HG03103 (cell line): ENCODE results near the gene RABGAP1L.
"Not testable (repeated sequence)": the region's sequence is repeated elsewhere in the genome, so short reads cannot be mapped to it uniquely, and the experiment has no call there.

Experiments
- ATAC-seq: cut with Tn5 transposase; IDR thresholded peaks from one replicate; pipeline ENCODE4 v1.9.1; 2021; ENCODE audit warnings: low read depth; ENCODE audit not compliant: unreplicated experiment

Gene RABGAP1L

GRCh38 chr1:174895610-174896009, 736.3 kb downstream of the RABGAP1L start:
- not testable (repeated sequence) for ATAC-seq

DNA sequence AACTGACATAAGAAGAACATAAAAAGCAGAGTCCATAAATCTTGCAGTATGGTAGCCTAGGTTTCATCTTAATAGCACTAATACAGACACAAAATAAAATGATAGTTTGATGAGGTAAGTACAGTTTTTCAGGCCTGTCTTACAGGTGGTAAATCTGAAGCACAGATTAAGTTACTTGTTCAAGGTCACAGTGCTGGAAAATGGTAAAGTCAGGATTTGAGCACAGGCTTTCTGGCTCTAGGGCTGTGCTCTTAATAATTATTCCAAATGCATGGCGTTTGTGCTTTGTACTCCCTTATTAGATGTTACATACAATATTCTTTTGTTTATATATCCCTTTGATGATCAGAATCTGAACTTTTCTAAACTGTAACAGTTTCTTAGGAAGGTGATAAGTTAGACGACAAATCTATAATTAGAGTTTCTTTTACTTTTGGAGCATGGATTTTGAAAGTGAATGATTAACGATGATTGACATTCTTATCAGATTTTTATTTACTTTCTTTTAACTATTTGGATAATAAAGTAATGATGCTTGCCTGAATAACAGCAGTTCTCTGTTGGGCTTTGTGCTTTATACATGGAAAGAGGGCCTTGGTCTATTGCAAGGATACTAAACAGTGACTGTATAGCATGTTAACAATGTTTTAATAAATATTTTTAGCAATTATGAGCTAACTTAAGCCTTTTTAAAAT, 738.9 kb downstream of the RABGAP1L start:
- no peak for ATAC-seq

GRCh38 chr1:174900317-174900716, 741.0 kb downstream of the RABGAP1L start:
- no peak for ATAC-seq

GRCh38 chr1:174902531-174903099, 743.3 kb downstream of the RABGAP1L start:
- ATAC-seq, result no peak

- no peak for ATAC-seq
Measured at GRCh38 chr1:174911606-174912005, 752.3 kb downstream of the RABGAP1L start.

- ATAC-seq, result no peak
Measured at GRCh38 chr1:174912264-174912663, 752.9 kb downstream of the RABGAP1L start.

GRCh38 chr1:174913225-174913903, 754.0 kb downstream of the RABGAP1L start:
- no peak for ATAC-seq

- ATAC-seq, result no peak
Measured at GRCh38 chr1:174914991-174915390, 755.7 kb downstream of the RABGAP1L start.

DNA sequence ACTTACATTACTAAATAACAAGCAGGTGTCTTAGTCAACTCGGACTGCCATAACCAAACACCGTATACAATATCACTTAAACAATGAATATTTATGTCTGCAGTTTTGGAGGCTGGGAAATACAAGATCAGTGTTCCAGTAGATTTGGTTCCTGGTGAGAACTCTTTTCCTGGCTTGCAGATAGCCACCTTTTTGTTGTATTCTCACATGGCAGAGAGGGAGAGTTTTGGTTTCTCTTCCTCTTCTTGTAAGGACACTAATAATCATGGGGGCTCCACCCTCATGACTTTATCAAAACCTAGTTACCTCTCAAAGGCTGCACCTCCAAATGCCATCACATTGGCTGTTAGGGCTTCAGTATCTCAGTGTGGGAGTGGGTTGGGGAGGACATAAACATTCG, 757.5 kb downstream of the RABGAP1L start:
- ATAC-seq, result no peak

DNA sequence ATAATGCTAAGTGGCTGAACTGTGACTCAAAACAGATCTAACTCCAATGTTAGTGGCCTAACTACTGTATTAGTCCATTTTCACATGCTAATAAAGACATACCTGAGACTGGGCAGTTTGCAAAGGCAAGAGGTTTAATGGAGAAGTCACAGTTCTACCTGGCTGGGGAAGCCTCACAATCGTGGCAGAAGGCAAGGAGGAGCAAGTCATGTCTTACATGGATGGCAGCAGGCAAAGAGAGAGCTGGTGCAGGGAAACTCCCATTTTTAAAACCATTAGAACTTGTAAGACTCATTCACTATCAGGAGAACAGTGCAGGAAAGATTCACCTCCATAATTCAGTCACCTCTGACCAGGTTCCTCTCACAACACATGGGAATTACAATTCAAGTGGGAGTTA, 760.8 kb downstream of the RABGAP1L start:
- no peak for ATAC-seq

DNA sequence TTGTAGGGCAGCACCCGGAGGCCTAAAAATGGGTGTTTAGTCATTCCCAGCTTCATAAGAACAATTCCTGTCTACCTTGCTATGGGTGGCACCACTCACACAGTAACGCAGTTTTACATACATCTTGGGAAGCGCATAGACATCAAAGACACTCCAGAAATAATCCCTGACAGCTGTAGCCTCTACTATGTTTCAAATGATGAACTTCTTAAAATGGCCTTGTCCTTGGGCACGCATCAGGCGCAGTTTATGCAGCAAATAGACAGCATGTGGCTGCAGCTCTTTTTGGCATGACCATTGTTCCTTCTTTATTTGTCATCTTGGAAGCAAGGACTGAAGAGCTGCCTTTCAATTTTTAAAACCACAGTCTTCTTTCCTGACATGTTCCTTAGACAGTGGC, 762.8 kb downstream of the RABGAP1L start:
- no peak for ATAC-seq

GRCh38 chr1:174923820-174924219, 764.5 kb downstream of the RABGAP1L start:
- no peak for ATAC-seq

- ATAC-seq, result no peak
Measured at GRCh38 chr1:174928541-174928940, 769.2 kb downstream of the RABGAP1L start.

DNA sequence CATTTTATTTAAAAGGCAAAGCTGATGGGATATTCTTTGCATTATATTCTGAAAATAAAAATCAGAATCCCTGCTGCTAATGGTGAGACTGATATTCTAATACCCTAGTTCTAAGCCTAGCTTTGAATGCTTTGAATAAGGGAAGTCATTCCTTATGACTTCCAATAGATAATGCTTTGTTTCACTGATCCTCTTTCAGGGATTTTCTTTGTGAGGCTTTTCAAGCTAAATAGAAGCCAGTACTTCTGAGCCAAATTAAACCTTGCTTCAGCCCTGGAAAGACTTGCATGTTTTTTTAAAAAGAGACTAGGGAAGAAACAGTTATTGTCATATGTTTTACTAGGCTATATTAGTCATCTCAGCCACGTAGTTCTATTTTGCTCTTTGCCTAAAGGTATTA, 771.9 kb downstream of the RABGAP1L start:
- ATAC-seq, result no peak

GRCh38 chr1:174932587-174932986, 773.3 kb downstream of the RABGAP1L start:
- ATAC-seq, result no peak

- ATAC-seq, result no peak
Measured at GRCh38 chr1:174935961-174936727, 776.8 kb downstream of the RABGAP1L start.

DNA sequence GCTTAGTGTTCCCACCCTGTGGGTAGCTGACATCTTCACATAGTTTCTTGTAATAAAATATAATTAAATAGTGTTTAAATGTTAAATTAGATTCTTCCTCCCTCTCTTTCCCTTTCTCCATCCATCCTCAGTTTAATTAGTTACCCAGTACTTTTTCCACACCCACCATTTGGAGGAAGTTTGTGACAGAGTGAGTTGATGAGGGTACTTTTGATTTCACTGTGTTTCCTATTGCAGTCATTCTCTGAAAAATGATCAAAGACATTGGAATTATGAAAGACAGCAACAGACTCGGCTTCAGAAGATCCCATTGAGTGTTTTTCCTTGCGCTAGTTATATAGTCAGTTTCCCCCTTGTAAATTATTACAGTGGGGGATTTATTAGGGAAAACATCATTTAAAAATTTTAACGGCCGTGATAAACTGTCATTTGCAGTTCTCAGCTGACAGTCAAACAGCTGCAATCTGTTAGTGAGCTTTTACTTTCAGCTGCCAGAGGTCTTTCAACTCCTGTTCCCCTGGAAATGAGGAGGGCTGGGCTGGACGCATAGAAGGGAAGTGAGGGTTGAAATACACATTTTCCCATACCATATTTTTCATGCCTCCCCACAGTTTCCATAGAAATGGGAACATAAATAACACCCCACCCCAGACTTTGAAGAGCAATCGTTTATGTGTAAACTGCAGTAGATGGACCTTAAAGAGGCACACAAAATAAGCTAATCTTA, 779.1 kb downstream of the RABGAP1L start:
- ATAC-seq, result no peak

DNA sequence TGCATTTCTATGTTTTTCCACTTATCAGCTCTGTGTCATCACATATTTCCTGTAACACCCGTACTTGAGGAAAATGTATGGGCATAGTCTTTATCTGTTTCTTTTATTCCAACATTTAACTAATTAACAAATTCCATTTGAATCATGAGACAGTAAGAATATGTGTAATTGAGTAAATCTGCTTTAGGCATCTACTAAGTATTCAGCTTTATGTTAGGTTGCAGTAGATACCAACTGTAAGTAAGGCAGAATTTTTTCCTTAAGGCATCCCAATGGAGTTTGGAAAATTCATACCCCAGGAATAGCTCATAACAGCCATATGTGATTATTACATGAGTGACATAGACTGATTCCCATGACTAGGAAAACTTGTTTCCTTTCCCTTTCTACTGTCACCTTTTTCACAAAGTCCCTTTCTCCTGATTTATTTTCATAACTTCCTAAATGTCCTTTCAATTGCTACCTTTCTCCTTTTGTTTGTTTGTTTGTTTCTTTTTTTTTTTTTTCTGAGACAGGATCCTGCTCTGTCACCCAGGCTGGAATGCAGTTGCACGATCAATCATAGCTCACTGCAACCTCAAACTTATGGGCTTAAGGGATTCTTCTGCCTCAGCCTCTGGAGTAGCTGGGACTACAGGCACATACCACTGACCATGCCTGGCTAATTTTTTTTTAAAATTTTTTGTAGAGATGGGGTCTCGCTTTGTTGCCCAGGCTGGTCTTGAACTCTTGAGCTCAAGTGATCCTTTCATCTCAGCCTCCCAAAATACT, 780.6 kb downstream of the RABGAP1L start:
- ATAC-seq, result no peak

DNA sequence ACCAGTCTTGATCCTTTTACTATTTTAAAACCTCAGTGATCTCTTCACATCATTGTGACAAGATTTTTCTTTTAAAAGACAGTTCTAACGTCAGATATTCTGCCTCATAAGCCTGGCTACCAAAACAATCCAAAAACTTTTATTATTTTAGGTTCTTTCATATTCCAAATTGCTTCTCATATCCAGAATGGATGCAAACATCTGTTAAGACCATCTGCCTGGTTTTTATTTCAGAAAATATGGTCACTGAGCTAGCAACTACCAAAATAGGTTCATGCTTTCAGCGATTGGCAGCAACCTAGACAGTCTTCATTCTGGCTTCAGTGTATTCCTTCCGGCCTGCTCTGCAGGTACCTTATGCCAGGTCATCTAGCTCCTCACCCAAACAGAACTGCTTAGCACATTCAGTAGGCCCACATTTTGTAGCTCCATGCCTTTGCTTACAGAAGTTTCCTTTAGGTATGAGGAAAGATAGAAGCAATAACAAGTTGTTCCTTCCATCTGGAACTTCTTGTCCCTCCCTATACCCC, 781.4 kb downstream of the RABGAP1L start:
- no peak for ATAC-seq
